Stimulated activated CD8-positive, alpha-beta memory T cell treated with anti-CD3 and anti-CD28 coated beads, Interleukin-15, amount 100 ng/mL, for 24 hours (primary cell): ENCODE data around the gene BNC2.

Source experiments
- DNase-seq: peaks from one replicate; pipeline ENCODE4 v3.0.0-alpha.2; 2020; ENCODE audit warnings: low read depth

The BNC2 gene

GRCh38 chr9:16595227-16595626, 275.2 kb downstream of the BNC2 start:
- DNase-seq, result no peak

DNA sequence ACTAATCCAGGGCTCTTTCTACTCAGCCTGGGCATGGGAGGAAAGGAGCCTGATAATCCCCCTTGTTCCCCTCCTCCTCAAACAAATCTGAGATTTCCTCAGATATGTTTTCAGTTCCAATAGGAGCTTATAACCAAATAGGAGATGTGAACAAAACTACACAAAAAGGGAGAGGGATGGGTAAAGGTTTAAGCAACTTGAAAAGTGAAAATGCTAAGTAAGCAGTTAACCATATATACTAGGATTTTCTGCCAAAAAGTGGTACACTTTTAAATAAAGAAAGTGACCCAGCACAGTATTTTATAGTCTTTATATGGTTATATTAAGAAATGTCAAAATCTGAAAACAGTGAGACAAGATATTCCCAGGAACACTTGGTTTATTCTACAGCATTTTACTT, 275.7 kb downstream of the BNC2 start:
- DNase-seq, result no peak

- no peak for DNase-seq
Measured at GRCh38 chr9:16593746-16594145, 276.7 kb downstream of the BNC2 start.

DNA sequence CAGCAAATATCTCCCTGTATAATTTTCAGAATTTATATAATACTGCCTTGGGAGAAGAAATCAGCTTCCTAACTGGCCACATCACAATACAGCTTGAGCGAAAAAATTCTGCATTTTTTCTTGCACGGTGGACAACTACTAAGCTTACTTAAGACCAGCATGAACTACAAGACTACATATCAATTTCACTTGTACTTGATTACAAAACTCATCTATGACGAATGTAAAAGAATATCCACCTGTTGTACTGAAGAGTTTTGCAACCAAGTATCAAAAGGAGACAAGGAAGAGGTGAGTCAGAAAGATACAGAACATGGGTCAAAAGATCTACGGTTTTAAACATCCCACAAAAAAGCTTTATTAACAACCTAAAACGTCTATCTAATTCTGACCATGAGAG, 279.4 kb downstream of the BNC2 start:
- no peak for DNase-seq

- no peak for DNase-seq
Measured at GRCh38 chr9:16585591-16585990, 284.9 kb downstream of the BNC2 start.

- no peak for DNase-seq
Measured at GRCh38 chr9:16579872-16580432, 290.5 kb downstream of the BNC2 start.

GRCh38 chr9:16575986-16576245, 294.6 kb downstream of the BNC2 start:
- no peak for DNase-seq

- no peak for DNase-seq
Measured at GRCh38 chr9:16575142-16575985, 295.1 kb downstream of the BNC2 start.

DNA sequence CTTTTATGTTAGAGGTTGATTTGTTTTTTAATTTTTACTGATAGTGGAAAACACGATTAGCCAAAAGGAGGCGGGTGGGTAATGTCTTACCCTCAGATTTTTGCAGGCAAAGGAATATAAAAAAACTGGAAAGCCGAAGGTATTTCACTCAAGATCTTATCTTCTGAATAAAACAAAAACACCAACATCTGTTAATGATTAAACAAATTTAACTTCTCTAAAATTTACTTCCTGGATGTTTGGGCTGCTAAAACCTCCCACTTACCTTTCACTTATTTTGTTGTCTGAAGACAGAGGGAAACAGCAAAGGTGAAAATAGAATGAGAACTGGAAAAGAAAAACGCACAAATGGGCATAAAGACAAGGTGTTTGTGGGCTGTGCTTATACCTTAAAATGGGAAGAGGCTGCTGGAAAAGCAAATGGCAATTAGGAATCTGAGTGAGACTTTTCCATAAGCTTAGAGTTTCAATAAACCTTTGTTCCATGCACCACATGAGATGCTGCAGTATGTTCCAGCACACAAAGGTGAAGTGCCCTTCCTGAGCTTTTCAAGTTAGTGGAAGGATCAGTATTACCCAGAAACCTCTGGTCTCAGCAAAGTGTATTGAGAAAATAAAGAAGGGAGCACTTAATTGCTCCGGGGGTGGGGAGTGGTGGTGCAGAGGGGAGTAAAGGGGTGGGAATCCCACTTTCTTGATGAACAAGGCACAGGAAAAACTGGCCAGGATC, 298.3 kb downstream of the BNC2 start:
- no peak for DNase-seq

DNA sequence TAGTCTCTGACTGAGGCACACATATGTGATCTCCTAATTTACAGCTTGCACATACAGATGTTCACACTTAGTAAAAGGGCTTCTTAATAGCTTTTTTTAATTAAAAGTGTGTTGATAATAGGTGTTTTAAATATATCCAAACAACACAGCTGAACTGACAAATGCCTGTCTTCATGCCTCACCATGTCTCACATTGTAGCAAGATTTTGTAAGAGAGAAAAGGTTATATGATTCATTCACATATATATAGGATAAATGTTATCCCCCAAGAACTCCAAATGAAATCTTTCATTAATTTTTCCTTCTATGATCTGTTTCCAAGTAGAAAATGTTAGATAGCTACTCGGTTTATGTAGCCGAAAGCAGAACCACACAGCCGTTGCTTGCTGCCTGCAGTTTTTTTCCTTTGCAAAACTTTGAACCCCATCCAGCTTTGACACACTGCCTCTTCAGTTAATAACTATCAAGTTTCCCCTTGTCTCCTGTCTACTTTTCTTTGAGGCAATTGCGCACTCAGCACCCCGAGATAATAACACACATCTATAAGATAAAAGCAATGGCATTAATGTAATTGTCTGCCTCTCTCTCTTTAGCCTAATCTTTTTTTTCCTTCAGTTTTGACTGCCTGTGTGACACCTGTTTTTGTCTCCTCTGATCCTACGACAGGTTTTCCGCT, 299.2 kb downstream of the BNC2 start:
- DNase-seq, result no peak

GRCh38 chr9:16563446-16563845, 307.0 kb downstream of the BNC2 start:
- DNase-seq, result no peak

DNA sequence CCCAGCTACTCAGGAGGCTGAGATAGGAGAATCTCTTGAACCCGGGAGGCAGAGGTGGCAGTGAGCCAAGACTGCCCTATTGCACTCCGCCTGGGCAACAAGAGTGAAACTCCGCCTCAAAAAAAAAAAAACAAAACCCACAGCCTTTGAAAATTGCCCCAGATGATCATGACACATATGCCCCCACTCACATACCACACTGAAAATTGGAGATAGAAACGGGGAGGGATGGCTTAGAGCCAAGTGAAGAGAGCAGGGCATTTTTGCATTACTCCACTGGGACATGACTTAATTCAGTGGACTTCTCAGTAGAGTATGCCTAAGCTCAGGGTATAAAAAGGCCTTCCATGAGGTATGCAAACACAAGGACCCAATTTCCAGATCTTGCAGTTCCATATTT, 309.3 kb downstream of the BNC2 start:
- DNase-seq, result no peak

- DNase-seq, result no peak
Measured at GRCh38 chr9:16559418-16560188, 310.9 kb downstream of the BNC2 start.

DNA sequence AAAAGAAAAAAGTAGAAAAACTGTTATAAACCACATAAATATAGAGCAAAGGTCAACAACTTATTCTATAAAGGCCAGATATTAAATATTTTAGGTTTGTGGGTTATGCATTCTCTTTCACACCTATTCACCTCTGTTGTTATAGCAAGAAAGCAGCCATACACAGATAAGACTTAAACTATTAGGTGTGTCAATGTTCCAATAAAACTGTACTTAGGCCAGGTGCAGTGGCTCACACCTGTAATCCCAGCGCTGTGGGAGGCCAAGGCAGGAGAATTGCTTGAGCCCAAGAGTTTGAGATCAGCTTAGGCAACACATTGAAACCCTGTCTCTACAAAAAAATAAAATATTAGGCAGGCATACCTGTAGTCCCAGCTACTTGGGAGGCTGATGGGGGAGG, 314.7 kb downstream of the BNC2 start:
- DNase-seq, result no peak

DNA sequence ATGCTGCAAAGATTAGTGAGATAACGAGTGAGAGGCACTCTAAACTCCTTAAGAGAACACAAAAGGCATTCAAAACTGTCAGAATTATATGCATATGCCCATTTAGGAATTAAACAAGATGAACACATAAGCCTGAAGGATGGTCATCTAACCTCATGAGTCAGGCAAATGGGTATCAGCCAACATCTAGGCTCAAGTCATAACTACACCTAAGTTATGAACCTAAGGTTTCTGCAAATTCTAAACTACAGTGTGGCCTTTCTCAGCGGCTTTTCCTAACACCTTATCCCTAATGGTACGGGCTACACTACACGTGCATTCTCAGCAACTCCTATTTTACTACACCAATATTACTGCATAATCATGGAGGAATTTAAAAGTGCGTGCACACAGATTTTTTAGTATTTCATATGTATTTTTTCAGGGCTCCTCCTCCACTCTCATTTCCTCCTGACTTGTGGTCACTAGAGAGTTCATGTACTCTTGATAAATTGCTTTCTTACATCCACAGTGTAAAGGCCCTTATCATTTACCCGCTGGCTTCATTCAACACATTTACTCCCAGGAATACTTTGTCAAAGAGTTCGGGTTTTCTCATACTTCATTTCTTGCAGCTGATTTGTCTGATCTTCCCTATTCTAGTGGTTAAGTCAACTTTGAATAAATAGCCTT, 316.5 kb downstream of the BNC2 start:
- no peak for DNase-seq

DNA sequence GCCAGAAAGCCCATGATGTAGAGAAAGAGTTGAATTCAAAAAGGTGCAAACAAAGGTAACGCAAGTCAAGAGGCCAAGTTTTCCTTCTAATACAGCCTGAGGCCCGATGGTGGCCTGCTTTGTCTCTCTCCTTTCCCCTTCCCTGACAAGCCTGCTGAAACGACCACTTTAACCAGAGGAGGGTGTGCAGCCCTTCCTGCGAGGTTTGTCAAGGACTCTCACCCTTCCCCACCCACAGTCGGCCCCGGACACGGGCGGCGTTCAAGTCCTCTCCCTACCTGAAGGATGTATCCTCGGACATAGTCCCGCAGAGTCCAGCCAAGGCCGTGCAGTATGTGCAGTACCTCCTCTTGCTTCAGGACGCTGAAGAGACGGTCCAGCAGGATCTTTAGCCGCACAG, 318.2 kb downstream of the BNC2 start:
- DNase-seq, result no peak

- DNase-seq, result no peak
Measured at GRCh38 chr9:16551692-16552091, 318.8 kb downstream of the BNC2 start.

- no peak for DNase-seq
Measured at GRCh38 chr9:16545639-16546038, 324.8 kb downstream of the BNC2 start.

DNA sequence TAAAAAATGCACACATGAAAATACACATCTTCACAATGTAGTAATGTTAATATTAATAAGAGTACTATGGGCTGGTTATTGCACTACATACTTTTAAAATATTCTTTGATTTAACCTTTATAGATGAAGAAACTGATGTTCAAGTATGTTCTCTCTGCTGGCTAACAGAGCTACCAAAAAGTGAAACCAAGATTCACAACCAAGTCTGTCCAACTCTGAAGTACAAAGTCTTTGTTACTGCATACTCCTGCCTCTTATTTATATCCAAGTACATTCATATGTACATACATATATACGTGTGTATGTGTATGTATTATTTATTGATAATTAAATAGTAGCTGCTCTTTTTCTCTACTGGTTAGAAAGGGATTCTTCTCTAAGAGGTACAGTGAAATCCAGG, 325.6 kb downstream of the BNC2 start:
- no peak for DNase-seq

DNA sequence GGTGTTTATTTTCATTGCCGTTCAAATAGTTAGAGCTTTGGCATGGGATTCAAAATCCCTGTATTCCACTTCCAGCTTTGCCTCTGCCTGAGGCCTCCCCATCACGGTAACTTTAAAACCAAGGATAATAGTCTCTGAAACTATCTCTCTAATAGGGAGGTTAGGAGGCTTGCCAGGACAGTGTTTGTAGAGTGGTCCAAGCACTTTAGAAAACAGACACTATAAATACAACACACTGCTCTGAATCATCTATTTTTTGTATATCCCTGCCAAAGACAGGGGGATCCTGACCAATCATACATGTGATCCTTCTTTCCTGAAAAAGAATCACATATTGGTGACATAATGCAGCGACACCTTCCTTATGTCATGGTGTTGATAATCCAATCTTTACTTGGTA, 326.8 kb downstream of the BNC2 start:
- DNase-seq, result no peak

- no peak for DNase-seq
Measured at GRCh38 chr9:16543225-16543624, 327.2 kb downstream of the BNC2 start.

GRCh38 chr9:16542290-16542689, 328.2 kb downstream of the BNC2 start:
- DNase-seq, result no peak
